Stomach (tissue), 9 donors: ENCODE measurements around the gene LRP10. TPM values are rescaled to one million over a fixed set of nuclear protein-coding genes. Genes with fewer than 3 reads are reported as not detected.

Experiments used
- DNase-seq, 2 donors: peaks; one replicate each; pipeline versions ENCODE4 v3.0.0 to v3.0.0-alpha.2; 2013 to 2019
- H3K27ac ChIP-seq, 5 donors: fragments of 200-600 bp in 4 of 5; sonication (generic) in 4 of 5; one replicate each; pipeline ENCODE4 v1.5.1; 2013 to 2019; ENCODE audit warnings: mild to moderate bottlenecking in 1 of 5, moderate library complexity in 1 of 5
- H3K27me3 ChIP-seq, 3 donors: fragments of 200-600 bp; sonication (generic); one replicate each; pipeline ENCODE4 v1.5.1; 2017 to 2019; ENCODE audit warnings: mixed run types in 1 of 3
- H3K36me3 ChIP-seq, 4 donors: fragments of 200-600 bp; sonication (generic); 1 replicate in 3 of 4; 2 replicates in 1 of 4; pipeline ENCODE4 v1.5.1; 2016 to 2019
- H3K4me1 ChIP-seq, 4 donors: fragments of 200-600 bp; sonication (generic); one replicate each; pipeline ENCODE4 v1.5.1; 2016 to 2019
- H3K4me3 ChIP-seq, 4 donors: fragments of 200-600 bp; sonication (generic) in 3 of 4; one replicate each; pipeline ENCODE4 v1.5.1; 2016 to 2019; ENCODE audit warnings: mild to moderate bottlenecking in 1 of 4
- H3K9me3 ChIP-seq, 4 donors: fragments of 200-600 bp; sonication (generic); one replicate each; pipeline ENCODE4 v1.5.1; 2016 to 2019
- CTCF ChIP-seq, 7 experiments: fragments of 450-650 bp in 4 of 7; fragments of 200-600 bp in 3 of 7; sonication (generic) in 3 of 7; IDR thresholded peaks; one replicate each; pipeline ENCODE4 v1.5.1; 2016 to 2019; ENCODE audit warnings: antibody characterized with exemption in 7 of 7, control low read depth in 2 of 7, mild to moderate bottlenecking in 1 of 7
- EP300 ChIP-seq: sonication (generic); formaldehyde crosslinking; IDR thresholded peaks from one replicate; pipeline ENCODE4 v1.6.1; 2017; ENCODE audit warnings: antibody characterized with exemption
- POLR2A ChIP-seq, 4 donors: fragments of 450-650 bp; IDR thresholded peaks; one replicate each; pipeline ENCODE4 v1.6.1; 2016; ENCODE audit warnings: antibody characterized with exemption in 4 of 4, control low read depth in 2 of 4, mild to moderate bottlenecking in 1 of 4, moderate library complexity in 1 of 4
- POLR2AphosphoS5 ChIP-seq, 3 donors: sonication (generic); formaldehyde crosslinking; IDR thresholded peaks; one replicate each; pipeline ENCODE4 v1.6.1; 2016; ENCODE audit warnings: antibody characterized with exemption in 3 of 3
- WGBS, 5 donors: extraction: QIAGEN DNeasy Blood & Tissue Kit in 3 of 5; methylation state at CpG; one replicate each; pipeline versions ENCODE4 v1.1.5 to v1.1.7; 2013 to 2018; 5-methylcytosine and 5-hydroxymethylcytosine counted together
- intact Hi-C: fragments of 100-400 bp; cut with DNase I; formaldehyde crosslinking; loops from one replicate; pipeline ENCODE4 v1.15.1; 2023; ENCODE audit warnings: low total_unique reads
- polyA plus RNA-seq, 3 donors: library from polyadenylated mRNA; stranded (reverse); fragments of 200-250 nt; gene quantifications; one replicate each; pipeline ENCODE4 v1.2.3, GENCODE V29; 2013
- total RNA-seq, 5 donors: library from RNA; depleted of rRNA; stranded (reverse); fragments of >200 nt; gene quantifications; one replicate each; pipeline versions ENCODE4 v1.1.0 to v1.2.3, GENCODE V29; 2014 to 2016
- donor health status: healthy with polysubstance abuse.
- donor health status: Bipolar disorder and iron deficiency.
- donor health status: healthy.

Gene LRP10
- total and polyA plus RNA-seq, 8 donors = 25.1 to 277 (median 63.6) TPM

- 63 to 76% (median 64%) methylated on average over 4 of the region's 4 CpGs for WGBS, 5 donors
- Histone ChIP-seq H3K4me3 (no peak overlapping the region), H3K9me3 (no peaks in the 10 kb centered on the region), H3K4me1 (peaks cover 20 to 43% (median 29%) of the 10 kb centered on the region in 4 donors), H3K36me3 (peaks cover 36 to 63% (median 53%) of the 10 kb centered on the region in 4 donors), H3K27ac (no peak overlapping the region), H3K27me3 (no peaks in the 10 kb centered on the region)
- peak in 1 of 2 donors; percentile 47 for DNase-seq
- TF ChIP-seq POLR2A (IDR thresholded peaks at IDR 0.05) = no peak
- no peak for TF ChIP-seq EP300
- no peak for TF ChIP-seq POLR2AphosphoS5 (IDR thresholded peaks at IDR 0.05)
- no peak for TF ChIP-seq CTCF (IDR thresholded peaks at IDR 0.05)
- intact Hi-C loops = no loop called here
These were observed 54.8 kb downstream of the LRP10 start for GRCh38 chr14:22926316-22926715.

- intact Hi-C loops = no loop called here
- DNase-seq = peak in 1 of 2 donors; percentile 30
- no peak for TF ChIP-seq CTCF (IDR thresholded peaks at IDR 0.05)
- no peak for TF ChIP-seq EP300
- no peak for TF ChIP-seq POLR2A (IDR thresholded peaks at IDR 0.05)
- no peak for TF ChIP-seq POLR2AphosphoS5 (IDR thresholded peaks at IDR 0.05)
- Histone ChIP-seq H3K4me1 (peaks cover 20 to 43% (median 29%) of the 10 kb centered on the region in 4 donors), H3K36me3 (peaks cover 24 to 42% (median 31%) of the 10 kb centered on the region in 4 donors), H3K9me3 (no peaks in the 10 kb centered on the region), H3K27ac (peak overlapping the region; percentile 90 to 97 (median 92)), H3K27me3 (no peaks in the 10 kb centered on the region), H3K4me3 (peak overlapping the region; percentile 73 to 97 (median 88))
- 9 to 15% (median 10%) methylated on average over 12 of the region's 12 CpGs for WGBS, 5 donors
These were observed 56.9 kb downstream of the LRP10 start for GRCh38 chr14:22928237-22929103.

- Histone ChIP-seq H3K27ac (peak within 1 kb of the TSS; percentile 90 to 97 (median 92)), H3K4me1 (peaks cover 20 to 43% (median 31%) of the 10 kb centered on the region in 4 donors), H3K4me3 (peak within 1 kb of the TSS; percentile 73 to 97 (median 88)), H3K9me3 (no peaks in the 10 kb centered on the region), H3K27me3 (no peaks in the 10 kb centered on the region), H3K36me3 (peaks cover 15 to 33% (median 23%) of the 10 kb centered on the region in 4 donors)
- WGBS, 5 donors = 0% methylated on average over 40 to 51 of the region's 51 CpGs
- DNase-seq = peak; percentile 98 to 100
- TF ChIP-seq POLR2A (IDR thresholded peaks at IDR 0.05) (peak in 2 of 4 donors; percentile 72 to 82), POLR2AphosphoS5 (IDR thresholded peaks at IDR 0.05) (peak; percentile 50 to 92 (median 69)), EP300 (no peak), CTCF (IDR thresholded peaks at IDR 0.05) (no peak)
- intact Hi-C loops = no loop called here
These were observed 57.8 kb downstream of the LRP10 start, which contains the start of gene PRMT5 for GRCh38 chr14:22929104-22929960. Gene PRMT5, minus strand, starts transcription at chr14:22929376. Its CDS starts 15 bp downstream, at chr14:22929361.

- intact Hi-C loops = no loop called here
- Histone ChIP-seq H3K4me1 (peaks cover 20 to 43% (median 31%) of the 10 kb centered on the region in 4 donors), H3K27ac (peak overlapping the region; percentile 79 to 97 (median 92)), H3K9me3 (no peaks in the 10 kb centered on the region), H3K27me3 (no peaks in the 10 kb centered on the region), H3K4me3 (peak overlapping the region; percentile 73 to 97 (median 88)), H3K36me3 (peaks cover 9 to 27% (median 16%) of the 10 kb centered on the region in 4 donors)
- no peak for DNase-seq
- no peak for TF ChIP-seq EP300
- no peak for TF ChIP-seq CTCF (IDR thresholded peaks at IDR 0.05)
- no peak for TF ChIP-seq POLR2A (IDR thresholded peaks at IDR 0.05)
- no peak for TF ChIP-seq POLR2AphosphoS5 (IDR thresholded peaks at IDR 0.05)
- WGBS, 5 donors = 2 to 5% (median 3%) methylated on average over 2 of the region's 2 CpGs
These were observed 58.4 kb downstream of the LRP10 start for GRCh38 chr14:22929961-22930364.
